CD4-positive, alpha-beta T cell (primary cell): ENCODE data around the gene C6orf89. TPM values are rescaled to one million over a fixed set of nuclear protein-coding genes. Genes with fewer than 3 reads are reported as not detected.

Experiments
- ATAC-seq: fragments of 200-7000 bp; cut with Tn5 transposase; one replicate; pipeline ENCODE4 v1.10.0; 2022; ENCODE audit warnings: mild to moderate bottlenecking; ENCODE audit not compliant: poor library complexity
- CTCF ChIA-PET: fragments of 350-600 bp; sonication (Branson Sonifier 250); formaldehyde crosslinking; loops from one replicate; lab custom pipeline; 2021; ENCODE audit warnings: antibody characterized with exemption, inconsistent platforms; lab: Charles Lee
- POLR2A ChIA-PET: fragments of 350-600 bp; sonication (Branson Sonifier 250); formaldehyde crosslinking; loops from one replicate; lab custom pipeline; 2021; ENCODE audit warnings: antibody characterized with exemption, inconsistent platforms; lab: Charles Lee
- DNase-seq, 14 experiments: peaks; one replicate each; pipeline ENCODE4 v3.0.0-alpha.2; 2013 to 2020; ENCODE audit warnings: mixed read lengths in 2 of 14
- H3K27ac ChIP-seq, 2 donors: one replicate each; pipeline versions ENCODE4 v1.5.1 to v1.7.0; 2013; ENCODE audit warnings: low read length in 2 of 2, low read depth in 1 of 2, mild to moderate bottlenecking in 1 of 2
- H3K27me3 ChIP-seq, 2 experiments: 1 replicate in 1 of 2; 2 replicates in 1 of 2; pipeline versions ENCODE4 v1.6.1 to v1.7.0; 2013; ENCODE audit warnings: low read length in 2 of 2, control low read depth in 1 of 2, mild to moderate bottlenecking in 1 of 2, moderate library complexity in 1 of 2; ENCODE audit not compliant: insufficient read depth in 2 of 2, control insufficient read depth in 1 of 2
- H3K36me3 ChIP-seq: one replicate; pipeline ENCODE4 v1.6.1; 2013; ENCODE audit warnings: low read length, control low read depth; ENCODE audit not compliant: insufficient read depth
- H3K4me1 ChIP-seq: one replicate; pipeline ENCODE4 v1.6.1; 2013; ENCODE audit warnings: low read length, control low read depth; ENCODE audit not compliant: insufficient read depth
- H3K4me3 ChIP-seq: one replicate; pipeline ENCODE4 v1.5.1; 2013; ENCODE audit warnings: mild to moderate bottlenecking, low read length, moderate library complexity
- H3K9me3 ChIP-seq, 2 experiments: 1 replicate in 1 of 2; 2 replicates in 1 of 2; pipeline versions ENCODE4 v1.6.1 to v1.7.0; 2013; ENCODE audit warnings: low read length in 2 of 2, mild to moderate bottlenecking in 2 of 2, control low read depth in 1 of 2, moderate library complexity in 1 of 2; ENCODE audit not compliant: control insufficient read depth in 1 of 2, insufficient read depth in 1 of 2
- H3K27ac Mint-ChIP-seq: one replicate; pipeline ENCODE4 v1.8.0; 2020; ENCODE audit warnings: mixed read lengths
- H3K27me3 Mint-ChIP-seq: one replicate; pipeline ENCODE4 v1.8.0; 2021; ENCODE audit warnings: mixed read lengths
- H3K36me3 Mint-ChIP-seq: one replicate; pipeline ENCODE4 v1.8.0; 2021; ENCODE audit warnings: low read depth, mixed read lengths
- H3K4me1 Mint-ChIP-seq: one replicate; pipeline ENCODE4 v1.8.0; 2021; ENCODE audit warnings: low read depth, mixed read lengths
- H3K4me3 Mint-ChIP-seq: one replicate; pipeline ENCODE4 v1.8.0; 2020; ENCODE audit warnings: mild to moderate bottlenecking, mixed read lengths
- H3K9me3 Mint-ChIP-seq: one replicate; pipeline ENCODE4 v1.8.0; 2020; ENCODE audit warnings: mixed read lengths
- CTCF ChIP-seq: fragments of 200-600 bp; IDR thresholded peaks from one replicate; pipeline ENCODE4 v1.8.0; 2022; ENCODE audit warnings: antibody characterized with exemption, mild to moderate bottlenecking
- intact Hi-C, 2 experiments: fragments of 100-400 bp; cut with DNase I in 1 of 2; cut with micrococcal nuclease in 1 of 2; formaldehyde crosslinking; loops; one replicate each; pipeline versions ENCODE4 v1.15.1 to v1.9.0; 2023 to 2025; cut with DNase I, micrococcal nuclease
- total RNA-seq, 174 experiments: library from RNA in 2 of 174; stranded (reverse) in 2 of 174; gene quantifications; one replicate each; pipeline ENCODE4 v1.2.3 and lab custom pipeline; 2021 to 2026

C6orf89 gene
- total RNA-seq, 2 experiments from 2014 or later: 23.7 to 24.0 TPM

- H3K4me3 Mint-ChIP-seq: peak overlapping the region; percentile 95
- ChIA-PET POLR2A (interaction anchor here (2.3 to 3.5 kb wide), 3 partner anchors 12 to 113 kb away, joined by 13 to 54 read pairs (median 23); partner anchors contain the start of genes C6orf89, MTCH1 and PI16), CTCF (interaction anchor here (0.8 to 4.0 kb wide), 4 partner anchors 13 to 106 kb away, joined by 3 to 56 read pairs (median 4); partner anchors contain the start of gene C6orf89)
- Histone ChIP-seq H3K27me3 (no peaks in the 10 kb centered on the region), H3K36me3 (peaks cover 10% of the 10 kb centered on the region), H3K27ac (no peak overlapping the region), H3K9me3 (no peaks in the 10 kb centered on the region), H3K4me3 (no peak overlapping the region), H3K4me1 (peaks cover 14% of the 10 kb centered on the region)
- DNase-seq (no peak), ATAC-seq (no peak)
- no peaks in the 10 kb centered on the region for H3K9me3 Mint-ChIP-seq
- H3K36me3 Mint-ChIP-seq: peaks cover 42% of the 10 kb centered on the region
- peaks cover 5% of the 10 kb centered on the region for H3K27me3 Mint-ChIP-seq
- peaks cover 49% of the 10 kb centered on the region for H3K4me1 Mint-ChIP-seq
- peak overlapping the region; percentile 95 for H3K27ac Mint-ChIP-seq
- TF ChIP-seq CTCF: no peak
- intact Hi-C loops: loop anchor here in 1 of 2 experiments (10.0 kb wide), 2 partner anchors 448 to 848 kb away; partner anchors contain the start of genes MAPK14 and SLC26A8
Observed at GRCh38 chr6:36873115-36873514, 12.6 kb upstream of the C6orf89 start.

- intact Hi-C loops: loop anchor here (1.0 to 10.0 kb wide), 5 partner anchors 11 to 849 kb away; partner anchors contain the start of genes C6orf89 (in 2 of the 2), MAPK14 (in 1 of the 2) and SLC26A8 (in 1 of the 2)
- peak in 3 of 14 experiments; percentile 11 to 36 (median 31) for DNase-seq
- Histone ChIP-seq H3K4me1 (peaks cover 14% of the 10 kb centered on the region), H3K27ac (peak overlapping the region; percentile 80 to 82), H3K9me3 (no peaks in the 10 kb centered on the region), H3K27me3 (peaks cover 0 to under 1% of the 10 kb centered on the region in 2 experiments), H3K36me3 (peaks cover 10% of the 10 kb centered on the region), H3K4me3 (peak overlapping the region; percentile 69)
- peak overlapping the region; percentile 95 for H3K27ac Mint-ChIP-seq
- ATAC-seq: peak; percentile 7
- TF ChIP-seq CTCF: no peak
- POLR2A ChIA-PET: interaction anchor here (0.5 to 3.5 kb wide), 13 partner anchors 10 to 758 kb away, joined by 3 to 54 read pairs (median 6); partner anchors contain the start of genes C6orf89, CMTR1, MTCH1 and PI16
- H3K4me3 Mint-ChIP-seq: peak overlapping the region; percentile 95
- H3K36me3 Mint-ChIP-seq: peaks cover 35% of the 10 kb centered on the region
- H3K9me3 Mint-ChIP-seq: no peaks in the 10 kb centered on the region
- H3K4me1 Mint-ChIP-seq: peaks cover 45% of the 10 kb centered on the region
- CTCF ChIA-PET: interaction anchor here (0.8 to 4.0 kb wide), 8 partner anchors 12 to 299 kb away, joined by 3 to 56 read pairs (median 4); partner anchors contain the start of genes C6orf89 and MTCH1
- peaks cover 11% of the 10 kb centered on the region for H3K27me3 Mint-ChIP-seq
Observed at GRCh38 chr6:36873612-36874442, 11.9 kb upstream of the C6orf89 start.
